Measurements from ENCODE around the gene ITGA6. TPM values are rescaled to one million over a fixed set of nuclear protein-coding genes. Genes with fewer than 3 reads are reported as not detected.

Gene ITGA6
- total RNA-seq, 1 donor from 2014 or later: 35.3 TPM

DNA sequence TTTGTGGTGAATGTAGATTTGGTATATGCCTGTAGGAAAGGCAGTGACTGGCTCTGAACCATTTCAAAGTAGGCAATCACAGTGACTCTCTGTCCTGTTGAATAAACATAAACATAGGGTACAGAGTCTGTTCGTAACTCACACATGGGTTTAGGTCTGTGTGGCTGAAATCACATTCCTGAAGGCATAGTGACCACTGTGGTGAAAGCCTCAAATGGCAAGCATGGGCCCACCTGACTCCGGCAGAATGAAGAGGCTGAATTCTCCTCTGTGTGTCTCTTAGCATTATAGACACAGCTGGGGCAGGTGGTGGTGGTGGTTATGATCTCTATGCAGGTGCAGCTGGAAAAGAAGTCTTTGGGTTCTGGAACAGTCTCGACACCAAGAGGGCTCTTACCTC, 61.2 kb downstream of the ITGA6 start:
- Histone ChIP-seq H3K27me3 (ENCODE audit: insufficient read depth, low read length) (no peaks in the 10 kb centered on the region), H3K4me3 (ENCODE audit: insufficient read depth, low read depth, low read length) (no peak overlapping the region), H3K79me2 (ENCODE audit: insufficient read depth, low read length) (no peaks in the 10 kb centered on the region), H3K9ac (ENCODE audit: low read length) (no peak overlapping the region), H3K36me3 (ENCODE audit: insufficient read depth, low read length) (peaks cover 18% of the 10 kb centered on the region), H4K20me1 (ENCODE audit: insufficient read depth, low read length) (no peaks in the 10 kb centered on the region), H2AFZ (ENCODE audit: low read depth, low read length) (no peak overlapping the region), H3K4me2 (ENCODE audit: low read length) (no peak overlapping the region), H3K4me1 (ENCODE audit: insufficient read depth, low read length) (no peaks in the 10 kb centered on the region), H3K27ac (ENCODE audit: low read depth, low read length) (no peak overlapping the region), H3K9me3 (ENCODE audit: insufficient read depth, low read depth, low read length) (no peaks in the 10 kb centered on the region)
- FAIRE-seq (no peak), DNase-seq (ENCODE audit: low read depth) (no peak)
- no peaks in the 10 kb centered on the region for H3K4me1 Mint-ChIP-seq (ENCODE audit: low read depth, unreplicated experiment)
- peaks cover 9% of the 10 kb centered on the region for H3K36me3 Mint-ChIP-seq (ENCODE audit: low read depth, unreplicated experiment)
- no peaks in the 10 kb centered on the region for H3K27me3 Mint-ChIP-seq (ENCODE audit: low read depth, unreplicated experiment)
- H3K27ac Mint-ChIP-seq (ENCODE audit: unreplicated experiment): no peak overlapping the region
- H3K4me3 Mint-ChIP-seq (ENCODE audit: unreplicated experiment): no peak overlapping the region
- no peaks in the 10 kb centered on the region for H3K9me3 Mint-ChIP-seq (ENCODE audit: unreplicated experiment)
- TF ChIP-seq, protein P1, sequence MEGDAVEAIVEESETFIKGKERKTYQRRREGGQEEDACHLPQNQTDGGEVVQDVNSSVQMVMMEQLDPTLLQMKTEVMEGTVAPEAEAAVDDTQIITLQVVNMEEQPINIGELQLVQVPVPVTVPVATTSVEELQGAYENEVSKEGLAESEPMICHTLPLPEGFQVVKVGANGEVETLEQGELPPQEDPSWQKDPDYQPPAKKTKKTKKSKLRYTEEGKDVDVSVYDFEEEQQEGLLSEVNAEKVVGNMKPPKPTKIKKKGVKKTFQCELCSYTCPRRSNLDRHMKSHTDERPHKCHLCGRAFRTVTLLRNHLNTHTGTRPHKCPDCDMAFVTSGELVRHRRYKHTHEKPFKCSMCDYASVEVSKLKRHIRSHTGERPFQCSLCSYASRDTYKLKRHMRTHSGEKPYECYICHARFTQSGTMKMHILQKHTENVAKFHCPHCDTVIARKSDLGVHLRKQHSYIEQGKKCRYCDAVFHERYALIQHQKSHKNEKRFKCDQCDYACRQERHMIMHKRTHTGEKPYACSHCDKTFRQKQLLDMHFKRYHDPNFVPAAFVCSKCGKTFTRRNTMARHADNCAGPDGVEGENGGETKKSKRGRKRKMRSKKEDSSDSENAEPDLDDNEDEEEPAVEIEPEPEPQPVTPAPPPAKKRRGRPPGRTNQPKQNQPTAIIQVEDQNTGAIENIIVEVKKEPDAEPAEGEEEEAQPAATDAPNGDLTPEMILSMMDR (IDR thresholded peaks at IDR 0.05; ENCODE audit: insufficient read depth, low read depth, low read length): no peak
- no peak for TF ChIP-seq EZH2 (IDR thresholded peaks at IDR 0.05; ENCODE audit: insufficient read depth, low read length)

DNA sequence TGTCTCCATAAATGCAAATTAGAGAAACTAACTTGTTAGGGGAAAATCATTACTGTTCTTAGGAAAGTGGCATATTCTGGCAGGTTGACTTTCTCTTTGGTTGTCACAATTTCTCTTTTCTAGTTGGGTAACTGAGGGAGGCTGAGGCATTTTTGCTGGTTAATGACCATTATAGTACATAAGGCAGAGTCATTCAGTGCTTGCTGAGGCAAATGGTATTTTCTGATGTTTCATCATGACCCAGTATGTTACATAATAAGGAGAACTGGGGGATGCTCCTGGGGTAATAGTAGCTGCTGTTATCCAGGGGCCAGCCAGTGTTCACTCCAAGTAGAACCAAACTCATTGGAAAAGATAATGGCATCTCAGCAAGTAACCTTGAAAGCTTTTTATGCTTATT, 62.3 kb downstream of the ITGA6 start:
- Histone ChIP-seq H3K4me3 (ENCODE audit: insufficient read depth, low read depth, low read length) (no peak overlapping the region), H3K4me2 (ENCODE audit: low read length) (no peak overlapping the region), H3K27me3 (ENCODE audit: insufficient read depth, low read length) (no peaks in the 10 kb centered on the region), H3K27ac (ENCODE audit: low read depth, low read length) (no peak overlapping the region), H3K9ac (ENCODE audit: low read length) (no peak overlapping the region), H2AFZ (ENCODE audit: low read depth, low read length) (no peak overlapping the region), H3K79me2 (ENCODE audit: insufficient read depth, low read length) (no peaks in the 10 kb centered on the region), H3K36me3 (ENCODE audit: insufficient read depth, low read length) (peaks cover 18% of the 10 kb centered on the region), H4K20me1 (ENCODE audit: insufficient read depth, low read length) (no peaks in the 10 kb centered on the region), H3K9me3 (ENCODE audit: insufficient read depth, low read depth, low read length) (no peaks in the 10 kb centered on the region), H3K4me1 (ENCODE audit: insufficient read depth, low read length) (no peaks in the 10 kb centered on the region)
- Mint-ChIP-seq H3K9me3 (ENCODE audit: unreplicated experiment) (no peaks in the 10 kb centered on the region), H3K4me3 (ENCODE audit: unreplicated experiment) (no peak overlapping the region), H3K27ac (ENCODE audit: unreplicated experiment) (no peak overlapping the region), H3K4me1 (ENCODE audit: low read depth, unreplicated experiment) (no peaks in the 10 kb centered on the region), H3K36me3 (ENCODE audit: low read depth, unreplicated experiment) (peaks cover 9% of the 10 kb centered on the region), H3K27me3 (ENCODE audit: low read depth, unreplicated experiment) (no peaks in the 10 kb centered on the region)
- TF ChIP-seq, protein P1 (IDR thresholded peaks at IDR 0.05; ENCODE audit: insufficient read depth, low read depth, low read length): no peak
- no peak for TF ChIP-seq EZH2 (IDR thresholded peaks at IDR 0.05; ENCODE audit: insufficient read depth, low read length)
- DNase-seq (ENCODE audit: low read depth) (no peak), FAIRE-seq (no peak)

DNA sequence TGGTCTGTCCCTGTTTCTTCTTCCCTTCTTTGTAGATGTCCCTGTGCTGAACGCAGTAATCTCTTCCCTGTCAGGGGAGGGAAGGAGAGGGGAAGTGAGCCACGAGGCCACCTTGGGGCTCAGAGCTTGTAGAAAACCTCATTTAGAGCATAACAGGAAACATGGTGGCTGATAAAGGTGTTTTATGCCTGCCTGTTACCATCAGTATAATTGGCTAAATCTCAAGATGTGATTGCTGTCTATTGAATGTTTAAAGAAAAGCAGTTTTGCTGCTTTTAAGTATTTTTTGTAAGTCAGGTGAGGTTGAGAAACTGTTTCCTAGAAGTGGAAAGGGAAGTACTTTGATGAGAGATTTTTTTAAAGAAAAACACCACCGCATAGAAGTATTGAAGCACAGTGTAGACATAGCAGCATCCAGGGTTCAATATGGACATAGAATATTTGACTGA, 68.8 kb downstream of the ITGA6 start:
- no peak overlapping the region for H3K4me2 ChIP-seq (ENCODE audit: low read length)
- H3K9me3 ChIP-seq (ENCODE audit: insufficient read depth, low read depth, low read length): no peaks in the 10 kb centered on the region
- H3K36me3 Mint-ChIP-seq (ENCODE audit: low read depth, unreplicated experiment): peaks cover 7% of the 10 kb centered on the region
- no peaks in the 10 kb centered on the region for H3K79me2 ChIP-seq (ENCODE audit: insufficient read depth, low read length)
- H3K9ac ChIP-seq (ENCODE audit: low read length): no peak overlapping the region
- H3K27ac Mint-ChIP-seq (ENCODE audit: unreplicated experiment): no peak overlapping the region
- H3K4me3 Mint-ChIP-seq (ENCODE audit: unreplicated experiment): no peak overlapping the region
- DNase-seq (ENCODE audit: low read depth) (no peak), FAIRE-seq (no peak)
- H4K20me1 ChIP-seq (ENCODE audit: insufficient read depth, low read length): no peaks in the 10 kb centered on the region
- H3K9me3 Mint-ChIP-seq (ENCODE audit: unreplicated experiment): no peaks in the 10 kb centered on the region
- TF ChIP-seq EZH2 (IDR thresholded peaks at IDR 0.05; ENCODE audit: insufficient read depth, low read length): no peak
- no peaks in the 10 kb centered on the region for H3K4me1 Mint-ChIP-seq (ENCODE audit: low read depth, unreplicated experiment)
- no peaks in the 10 kb centered on the region for H3K4me1 ChIP-seq (ENCODE audit: insufficient read depth, low read length)
- no peaks in the 10 kb centered on the region for H3K27me3 Mint-ChIP-seq (ENCODE audit: low read depth, unreplicated experiment)
- no peak overlapping the region for H2AFZ ChIP-seq (ENCODE audit: low read depth, low read length)
- no peak overlapping the region for H3K4me3 ChIP-seq (ENCODE audit: insufficient read depth, low read depth, low read length)
- H3K36me3 ChIP-seq (ENCODE audit: insufficient read depth, low read length): peaks cover 7% of the 10 kb centered on the region
- H3K27ac ChIP-seq (ENCODE audit: low read depth, low read length): no peak overlapping the region
- H3K27me3 ChIP-seq (ENCODE audit: insufficient read depth, low read length): no peaks in the 10 kb centered on the region

Data from astrocyte (in vitro differentiated cells and primary cell).